Measurements from ENCODE around the gene CHAF1A.

- no peak for TF ChIP-seq CTCF (IDR thresholded peaks at IDR 0.05)
- no peak for TF ChIP-seq POLR2A (IDR thresholded peaks at IDR 0.05)
- no peak for TF ChIP-seq POLR2AphosphoS5 (IDR thresholded peaks at IDR 0.05)
- TF ChIP-seq EP300 (IDR thresholded peaks at IDR 0.05) = no peak
Measured at GRCh38 chr19:4391306-4391693, 11.1 kb upstream of the CHAF1A start.

Data from gastroesophageal sphincter (tissue), 3 donors.